ENCODE data around the gene ECHDC1.

- no peak for TF ChIP-seq CTCF (IDR thresholded peaks at IDR 0.05)
- no peak for TF ChIP-seq ZFX (IDR thresholded peaks at IDR 0.05; ENCODE audit: borderline replicate concordance)
These were observed 53.5 kb downstream of the ECHDC1 start for GRCh38 chr6:127289934-127290333.

Measured in 22Rv1 (cell line).